Measurements from ENCODE around the gene CCL13.
A peak's percentile ranks its signal among the peaks of the same experiment; 100 is the strongest.

The CCL13 gene

GRCh38 chr17:34356194-34356593 is at the start of gene CCL13:
TSS of gene CCL13 (plus strand) at chr17:34356480. CDS start at chr17:34356527, 47 bp downstream.
- Histone ChIP-seq H3K79me2 (ENCODE audit: low read length) (no peaks in the 10 kb centered on the region), H3K27ac (ENCODE audit: low read length) (no peak within 1 kb of the TSS), H3K9ac (ENCODE audit: low read length) (no peak within 1 kb of the TSS), H3K27me3 (ENCODE audit: low read depth, low read length) (peaks cover 67% of the 10 kb centered on the region), H3K4me2 (ENCODE audit: low read length) (no peak within 1 kb of the TSS), H3K4me1 (ENCODE audit: low read length) (no peaks in the 10 kb centered on the region), H4K20me1 (ENCODE audit: insufficient read depth, low read length) (peaks cover 3% of the 10 kb centered on the region; the same call in 1 of the 2 replicates), H3K9me3 (ENCODE audit: insufficient read depth, low read length) (no peaks in the 10 kb centered on the region), H3K4me3 (ENCODE audit: low read length) (no peak within 1 kb of the TSS), H3K36me3 (replicated peaks; ENCODE audit: low read depth, low read length) (no peaks in the 10 kb centered on the region), H2AFZ (ENCODE audit: low read depth, low read length) (no peak within 1 kb of the TSS)
- TF ChIP-seq, protein P1, sequence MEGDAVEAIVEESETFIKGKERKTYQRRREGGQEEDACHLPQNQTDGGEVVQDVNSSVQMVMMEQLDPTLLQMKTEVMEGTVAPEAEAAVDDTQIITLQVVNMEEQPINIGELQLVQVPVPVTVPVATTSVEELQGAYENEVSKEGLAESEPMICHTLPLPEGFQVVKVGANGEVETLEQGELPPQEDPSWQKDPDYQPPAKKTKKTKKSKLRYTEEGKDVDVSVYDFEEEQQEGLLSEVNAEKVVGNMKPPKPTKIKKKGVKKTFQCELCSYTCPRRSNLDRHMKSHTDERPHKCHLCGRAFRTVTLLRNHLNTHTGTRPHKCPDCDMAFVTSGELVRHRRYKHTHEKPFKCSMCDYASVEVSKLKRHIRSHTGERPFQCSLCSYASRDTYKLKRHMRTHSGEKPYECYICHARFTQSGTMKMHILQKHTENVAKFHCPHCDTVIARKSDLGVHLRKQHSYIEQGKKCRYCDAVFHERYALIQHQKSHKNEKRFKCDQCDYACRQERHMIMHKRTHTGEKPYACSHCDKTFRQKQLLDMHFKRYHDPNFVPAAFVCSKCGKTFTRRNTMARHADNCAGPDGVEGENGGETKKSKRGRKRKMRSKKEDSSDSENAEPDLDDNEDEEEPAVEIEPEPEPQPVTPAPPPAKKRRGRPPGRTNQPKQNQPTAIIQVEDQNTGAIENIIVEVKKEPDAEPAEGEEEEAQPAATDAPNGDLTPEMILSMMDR (IDR thresholded peaks at IDR 0.05; ENCODE audit: low read depth, low read length) = no peak
- no peak for TF ChIP-seq EZH2phosphoT487 (IDR thresholded peaks at IDR 0.05; ENCODE audit: low read depth)

- H3K4me2 ChIP-seq (ENCODE audit: low read length) = peak overlapping the region; percentile 35
- H3K9me3 ChIP-seq (ENCODE audit: insufficient read depth, low read length) = no peaks in the 10 kb centered on the region
- H3K27ac ChIP-seq (ENCODE audit: low read length) = no peak overlapping the region
- H3K36me3 ChIP-seq (replicated peaks; ENCODE audit: low read depth, low read length) = no peaks in the 10 kb centered on the region
- H3K27me3 ChIP-seq (ENCODE audit: low read depth, low read length) = peaks cover 19% of the 10 kb centered on the region
- no peaks in the 10 kb centered on the region for H4K20me1 ChIP-seq (ENCODE audit: insufficient read depth, low read length)
- peaks cover 21% of the 10 kb centered on the region for H3K4me1 ChIP-seq (ENCODE audit: low read length)
- no peak for TF ChIP-seq EZH2phosphoT487 (IDR thresholded peaks at IDR 0.05; ENCODE audit: low read depth)
- TF ChIP-seq, protein P1 (IDR thresholded peaks at IDR 0.05; ENCODE audit: low read depth, low read length) = no peak
- no peaks in the 10 kb centered on the region for H3K79me2 ChIP-seq (ENCODE audit: low read length)
- H3K4me3 ChIP-seq (ENCODE audit: low read length) = no peak overlapping the region
- no peak overlapping the region for H2AFZ ChIP-seq (ENCODE audit: low read depth, low read length)
- no peak overlapping the region for H3K9ac ChIP-seq (ENCODE audit: low read length)
Measured at GRCh38 chr17:34307110-34307509, 49.2 kb upstream of the CCL13 start.

- Histone ChIP-seq H3K9ac (ENCODE audit: low read length) (no peak overlapping the region), H4K20me1 (ENCODE audit: insufficient read depth, low read length) (no peaks in the 10 kb centered on the region), H3K4me3 (ENCODE audit: low read length) (no peak overlapping the region), H3K27ac (ENCODE audit: low read length) (no peak overlapping the region), H2AFZ (ENCODE audit: low read depth, low read length) (no peak overlapping the region), H3K4me2 (ENCODE audit: low read length) (no peak overlapping the region), H3K27me3 (ENCODE audit: low read depth, low read length) (peaks cover 32% of the 10 kb centered on the region), H3K9me3 (ENCODE audit: insufficient read depth, low read length) (no peaks in the 10 kb centered on the region), H3K36me3 (replicated peaks; ENCODE audit: low read depth, low read length) (no peaks in the 10 kb centered on the region), H3K4me1 (ENCODE audit: low read length) (peaks cover 21% of the 10 kb centered on the region), H3K79me2 (ENCODE audit: low read length) (no peaks in the 10 kb centered on the region)
- TF ChIP-seq EZH2phosphoT487 (IDR thresholded peaks at IDR 0.05; ENCODE audit: low read depth) = no peak
- TF ChIP-seq, protein P1 (IDR thresholded peaks at IDR 0.05; ENCODE audit: low read depth, low read length) = no peak
Measured at GRCh38 chr17:34308371-34308770, 47.9 kb upstream of the CCL13 start.

DNA sequence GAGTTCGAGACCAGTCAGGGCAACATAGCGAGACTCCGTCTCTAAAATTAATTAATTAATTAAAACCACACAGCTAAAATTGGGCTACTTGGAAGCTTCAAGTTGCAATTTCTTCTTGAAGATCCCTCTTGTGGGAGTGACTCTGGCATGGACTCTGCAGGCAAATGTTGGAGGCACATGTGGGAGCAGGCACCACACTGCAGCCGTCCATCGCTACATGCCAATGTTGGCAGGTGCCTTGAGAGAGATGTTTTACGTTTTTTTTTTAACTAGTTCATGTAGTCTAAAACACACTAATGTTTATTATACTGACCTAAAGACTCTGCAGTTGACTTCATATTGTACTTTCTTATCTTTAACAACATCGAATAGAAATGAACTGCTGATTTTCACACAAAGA is 45.0 kb upstream of the CCL13 start:
- H2AFZ ChIP-seq (ENCODE audit: low read depth, low read length) = no peak overlapping the region
- H3K36me3 ChIP-seq (replicated peaks; ENCODE audit: low read depth, low read length) = no peaks in the 10 kb centered on the region
- TF ChIP-seq EZH2phosphoT487 (IDR thresholded peaks at IDR 0.05; ENCODE audit: low read depth) = no peak
- TF ChIP-seq, protein P1 (IDR thresholded peaks at IDR 0.05; ENCODE audit: low read depth, low read length) = no peak
- H4K20me1 ChIP-seq (ENCODE audit: insufficient read depth, low read length) = no peaks in the 10 kb centered on the region
- no peak overlapping the region for H3K4me3 ChIP-seq (ENCODE audit: low read length)
- no peak overlapping the region for H3K9ac ChIP-seq (ENCODE audit: low read length)
- H3K4me2 ChIP-seq (ENCODE audit: low read length) = no peak overlapping the region
- no peaks in the 10 kb centered on the region for H3K79me2 ChIP-seq (ENCODE audit: low read length)
- H3K27ac ChIP-seq (ENCODE audit: low read length) = no peak overlapping the region
- peaks cover 40% of the 10 kb centered on the region for H3K4me1 ChIP-seq (ENCODE audit: low read length)
- no peaks in the 10 kb centered on the region for H3K9me3 ChIP-seq (ENCODE audit: insufficient read depth, low read length)
- H3K27me3 ChIP-seq (ENCODE audit: low read depth, low read length) = peaks cover 57% of the 10 kb centered on the region

All from OCI-LY3 (cell line).